HepG2 (cell line): Measurements from ENCODE around the gene MYOCOS. TPM values are rescaled to one million over a fixed set of nuclear protein-coding genes. Genes with fewer than 3 reads are reported as not detected.

Experiments used
- ATAC-seq: fragments of 200-7000 bp; cut with Tn5 transposase; 3 replicates; pipeline ENCODE4 v1.9.1; 2020; ENCODE audit warnings: mild to moderate bottlenecking, moderate library complexity
- BruUV-seq: library from RNA; stranded (reverse); fragments of 400-500 nt; replicated peaks from 2 replicates; lab custom pipeline; 2021; lab: Mats Ljungman, UMichigan
- CTCF ChIA-PET: fragments of 300-600 bp; formaldehyde crosslinking; extraction: SDS; loops from one replicate; lab custom pipeline; 2021; ENCODE audit warnings: low total read pairs, inconsistent platforms, low intra/inter-chr PET ratio; lab: Yijun Ruan, JAX
- POLR2A ChIA-PET: fragments of 350-600 bp; sonication (Branson Sonifier 250); formaldehyde crosslinking; loops from one replicate; lab custom pipeline; 2020; ENCODE audit warnings: antibody characterized with exemption, inconsistent platforms; lab: Yijun Ruan, JAX
- DNase-seq: peaks from one replicate; pipeline ENCODE4 v3.0.0-alpha.2; 2015; ENCODE audit warnings: low spot score
- FAIRE-seq: peaks from 3 replicates; lab custom pipeline; 2011; peaks lifted over from hg19 to GRCh38; lab: Jason Lieb, UNC
- H2AFZ ChIP-seq: one replicate; pipeline ENCODE4 v1.6.1; 2011; ENCODE audit warnings: low read length, inconsistent platforms
- H3K27ac ChIP-seq: fragments of 300-600 bp; 3 replicates; pipeline ENCODE4 v1.8.0; 2011; ENCODE audit warnings: mixed run types, mild to moderate bottlenecking, mixed read lengths, low read length, inconsistent platforms; ENCODE audit not compliant: insufficient read depth; ENCODE audit errors: extremely low read length
- H3K27me3 ChIP-seq, 2 experiments: fragments of 200-600 bp in 1 of 2; 2 replicates in 1 of 2; 3 replicates in 1 of 2; pipeline versions ENCODE4 v1.6.0 to v1.8.0; 2011; ENCODE audit warnings: low read length in 2 of 2, mild to moderate bottlenecking in 2 of 2, moderate library complexity in 2 of 2, inconsistent platforms in 1 of 2; ENCODE audit not compliant: insufficient read depth in 2 of 2, control insufficient read depth in 1 of 2
- H3K36me3 ChIP-seq, 2 experiments: fragments of 200-600 bp in 1 of 2; replicated peaks in 1 of 2; 2 replicates in 1 of 2; 3 replicates in 1 of 2; pipeline versions ENCODE4 v1.5.1 to v1.8.0; 2011; ENCODE audit warnings: low read length in 2 of 2, inconsistent platforms in 1 of 2; ENCODE audit not compliant: insufficient read depth in 2 of 2, control insufficient read depth in 1 of 2
- H3K4me1 ChIP-seq: 2 replicates; pipeline ENCODE4 v1.5.1; 2012; ENCODE audit warnings: low read length, inconsistent platforms; ENCODE audit not compliant: insufficient read depth
- H3K4me2 ChIP-seq: 2 replicates; pipeline ENCODE4 v1.6.0; 2011; ENCODE audit warnings: low read depth, low read length, inconsistent platforms
- H3K4me3 ChIP-seq, 3 experiments: fragments of 200-600 bp in 1 of 3; sonication (generic), shearing (Covaris generic) in 1 of 3; replicated peaks in 1 of 3; 2 replicates each; pipeline ENCODE4 v1.5.1; 2011 to 2016; ENCODE audit warnings: low read length in 3 of 3, inconsistent platforms in 2 of 3, low read depth in 2 of 3, mild to moderate bottlenecking in 2 of 3, control low read depth in 1 of 3, mixed read lengths in 1 of 3; ENCODE audit not compliant: insufficient read depth in 1 of 3
- H3K79me2 ChIP-seq: one replicate; pipeline ENCODE4 v1.6.1; 2011; ENCODE audit warnings: low read length, inconsistent platforms; ENCODE audit not compliant: insufficient read depth
- H3K9ac ChIP-seq: 2 replicates; pipeline ENCODE4 v1.6.0; 2011; ENCODE audit warnings: mild to moderate bottlenecking, low read depth, low read length, inconsistent platforms; ENCODE audit not compliant: insufficient read depth
- H3K9me3 ChIP-seq: 2 replicates; pipeline ENCODE4 v1.5.1; 2012; ENCODE audit warnings: mild to moderate bottlenecking, low read length
- H4K20me1 ChIP-seq: 2 replicates; pipeline ENCODE4 v1.6.0; 2011; ENCODE audit warnings: inconsistent platforms, mild to moderate bottlenecking, low read length, moderate library complexity; ENCODE audit not compliant: insufficient read depth
- ATF1 ChIP-seq: IDR thresholded peaks from 2 replicates; pipeline ENCODE4 v1.6.1; 2016; ENCODE audit warnings: mild to moderate bottlenecking, control low read depth
- CEBPG ChIP-seq: IDR thresholded peaks from 2 replicates; pipeline ENCODE4 v1.6.1; 2016
- DPF2 ChIP-seq: sonication (generic); formaldehyde crosslinking; IDR thresholded peaks from 2 replicates; pipeline ENCODE4 v1.4.0; 2020; ENCODE audit warnings: mild to moderate bottlenecking, low read depth, missing genetic modification reagents, borderline replicate concordance
- ETS1 ChIP-seq: sonication (generic); formaldehyde crosslinking; IDR thresholded peaks from 2 replicates; pipeline ENCODE4 v1.4.0; 2020; ENCODE audit warnings: missing genetic modification reagents
- IRF9 ChIP-seq: sonication (generic); formaldehyde crosslinking; IDR thresholded peaks from 2 replicates; pipeline ENCODE4 v1.8.0; 2022; ENCODE audit warnings: missing genetic modification reagents, mild to moderate bottlenecking, borderline replicate concordance
- KDM4B ChIP-seq: sonication (generic); formaldehyde crosslinking; IDR thresholded peaks from 2 replicates; pipeline ENCODE4 v1.4.0; 2020; ENCODE audit warnings: missing genetic modification reagents
- KDM5A ChIP-seq: fragments of 200-600 bp; sonication (generic); IDR thresholded peaks from 2 replicates; pipeline ENCODE4 v1.7.0; 2018; ENCODE audit warnings: antibody characterized with exemption, mild to moderate bottlenecking, low read length, borderline replicate concordance
- MXI1 ChIP-seq: IDR thresholded peaks from 3 replicates; pipeline ENCODE4 v1.6.1; 2012; ENCODE audit warnings: low read depth, low read length, inconsistent platforms, borderline replicate concordance
- NBN ChIP-seq: fragments of 450-650 bp; conservative IDR thresholded peaks from 2 replicates; pipeline ENCODE4 v1.6.1; 2017
- PHB2 ChIP-seq: fragments of 450-650 bp; IDR thresholded peaks from 2 replicates; pipeline ENCODE4 v1.6.1; 2018; ENCODE audit not compliant: partially characterized antibody
- THAP8 ChIP-seq: sonication (generic); formaldehyde crosslinking; IDR thresholded peaks from 2 replicates; pipeline ENCODE4 v1.5.1; 2020; ENCODE audit warnings: missing genetic modification reagents, mild to moderate bottlenecking, borderline replicate concordance
- WIZ ChIP-seq: sonication (generic); formaldehyde crosslinking; IDR thresholded peaks from 2 replicates; pipeline ENCODE4 v1.5.1; 2020; ENCODE audit warnings: mild to moderate bottlenecking, missing genetic modification reagents
- ZNF484 ChIP-seq: sonication (generic); formaldehyde crosslinking; IDR thresholded peaks from 2 replicates; pipeline ENCODE4 v1.5.1; 2020; ENCODE audit warnings: mild to moderate bottlenecking, low read depth, missing genetic modification reagents, borderline replicate concordance
- ZNF614 ChIP-seq: IDR thresholded peaks from 2 replicates; pipeline ENCODE4 v1.6.1; 2018; ENCODE audit warnings: missing biosample characterization, missing genetic modification reagents, inconsistent platforms, borderline replicate concordance
- ZNF644 ChIP-seq: IDR thresholded peaks from 2 replicates; pipeline ENCODE4 v1.6.1; 2016; ENCODE audit warnings: low read depth
- ZNF777 ChIP-seq: sonication (generic); formaldehyde crosslinking; IDR thresholded peaks from 2 replicates; pipeline ENCODE4 v1.4.0; 2020; ENCODE audit warnings: missing genetic modification reagents
- WGBS: methylation state at CpG from one replicate; pipeline ENCODE4 v1.1.6; 2017; ENCODE audit warnings: low lambda C conversion rate; 5-methylcytosine and 5-hydroxymethylcytosine counted together
- in situ Hi-C: cut with HindIII; loops from 2 replicates; pipeline ENCODE4 v1.10.0; 2017; ENCODE audit warnings: low pct_unique_long_range_greater_than_20kb; ENCODE audit not compliant: extremely low pct_ligation_motif_present
- intact Hi-C: fragments of 100-400 bp; cut with micrococcal nuclease; formaldehyde crosslinking; loops from one replicate; pipeline ENCODE4 v1.10.0; 2022; ENCODE audit not compliant: unreplicated experiment
- polyA plus RNA-seq, 8 experiments: library from polyadenylated mRNA; depleted of rRNA in 3 of 8; stranded (reverse) in 7 of 8; unstranded in 1 of 8; fragments of >200 nt; fragmentation: Illumina TruSeq in 4 of 8; extraction: Trizol in 4 of 8; gene quantifications; 2 replicates each; pipeline versions ENCODE4 v1.2.1 to v1.2.3, GENCODE V29; 2011 to 2016; ENCODE audit warnings: low read depth in 4 of 8, missing spikeins in 1 of 8, mixed read lengths in 1 of 8; ENCODE audit not compliant: insufficient read depth in 1 of 8
- total RNA-seq, 5 experiments: library from RNA; depleted of rRNA; stranded (reverse); fragments of >200 nt; fragmentation: Illumina TruSeq; extraction: Trizol; gene quantifications; 2 replicates each; pipeline ENCODE4 v1.2.3, GENCODE V29; 2016; ENCODE audit warnings: low read depth in 1 of 5

MYOCOS gene
- total and polyA plus RNA-seq, 2 of the 13 experiments (the other 11 are each of a cell fraction or from before 2014, with no cell fraction given), result not detected

GRCh38 chr1:171627020-171627419 is 5.0 kb downstream of the MYOCOS start:
- H3K9me3 ChIP-seq, result no peaks in the 10 kb centered on the region
- no peak overlapping the region for H3K4me2 ChIP-seq
- TF ChIP-seq KDM4B (CRISPR knock-in tag) (no peak), ZNF644 (CRISPR knock-in tag) (no peak), ZNF614 (CRISPR knock-in tag) (no peak), ZNF484 (CRISPR knock-in tag) (no peak), THAP8 (CRISPR knock-in tag) (no peak), CEBPG (CRISPR knock-in tag) (no peak), KDM5A (no peak), DPF2 (CRISPR knock-in tag) (no peak), ATF1 (CRISPR knock-in tag) (no peak), WIZ (no peak), MXI1 (no peak), ZNF777 (no peak), IRF9 (CRISPR knock-in tag) (no peak), NBN (no peak), PHB2 (no peak), ETS1 (CRISPR knock-in tag) (no peak)
- in situ Hi-C loops (no loop called here), intact Hi-C loops (no loop called here)
- no peak overlapping the region for H3K9ac ChIP-seq
- WGBS, result 10% methylated on average over 5 of the region's 5 CpGs
- ATAC-seq, result no peak
- ChIA-PET POLR2A (no interaction called here), CTCF (no interaction called here)
- H3K27me3 ChIP-seq, result no peaks in the 10 kb centered on the region; a peak in 1 of 5 replicates
- H3K36me3 ChIP-seq, result no peaks in the 10 kb centered on the region
- no TSS peak for BruUV-seq
- no peak overlapping the region for H3K27ac ChIP-seq
- H4K20me1 ChIP-seq, result no peaks in the 10 kb centered on the region
- peaks cover 15% of the 10 kb centered on the region for H3K4me1 ChIP-seq
- no peak for DNase-seq
- no peaks in the 10 kb centered on the region for H3K79me2 ChIP-seq
- H2AFZ ChIP-seq, result no peak overlapping the region
- H3K4me3 ChIP-seq, result no peak overlapping the region
- no peak for FAIRE-seq
